Osteoblast (primary cell): ENCODE results near the gene PRRX1. TPM values are rescaled to one million over a fixed set of nuclear protein-coding genes. Genes with fewer than 3 reads are reported as not detected.
A peak's percentile ranks its signal among the peaks of the same experiment; 100 is the strongest.

Source experiments
- DNase-seq: peaks from one replicate; pipeline ENCODE4 v3.0.0; 2011; ENCODE audit warnings: low spot score, mixed read lengths; ENCODE audit not compliant: insufficient read length; ENCODE audit errors: missing footprints
- H2AFZ ChIP-seq: 2 replicates; pipeline ENCODE4 v1.6.0; 2011; ENCODE audit warnings: mild to moderate bottlenecking, low read length
- H3K27ac ChIP-seq: 2 replicates; pipeline ENCODE4 v1.5.1; 2011; ENCODE audit warnings: mild to moderate bottlenecking, low read depth, low read length, moderate library complexity
- H3K27me3 ChIP-seq: 2 replicates; pipeline ENCODE4 v1.6.0; 2012; ENCODE audit warnings: mild to moderate bottlenecking, control low read depth, inconsistent platforms, low read length, moderate library complexity; ENCODE audit not compliant: insufficient read depth
- H3K36me3 ChIP-seq: 2 replicates; pipeline ENCODE4 v1.5.1; 2011; ENCODE audit warnings: mild to moderate bottlenecking, low read length, control low read depth, moderate library complexity; ENCODE audit not compliant: insufficient read depth
- H3K4me1 ChIP-seq: 2 replicates; pipeline ENCODE4 v1.5.1; 2011; ENCODE audit warnings: mild to moderate bottlenecking, low read length, control low read depth, moderate library complexity; ENCODE audit not compliant: insufficient read depth
- H3K4me2 ChIP-seq: 2 replicates; pipeline ENCODE4 v1.6.0; 2011; ENCODE audit warnings: mild to moderate bottlenecking, low read length; ENCODE audit not compliant: insufficient read depth
- H3K4me3 ChIP-seq: fragments of 200-600 bp; sonication (generic); 3 replicates; pipeline ENCODE4 v1.5.1; 2012; ENCODE audit warnings: mild to moderate bottlenecking, low read length, inconsistent platforms; ENCODE audit not compliant: insufficient read depth
- H3K79me2 ChIP-seq: 2 replicates; pipeline ENCODE4 v1.6.0; 2012; ENCODE audit warnings: mild to moderate bottlenecking, low read length, control low read depth, inconsistent platforms; ENCODE audit not compliant: insufficient read depth
- H3K9me3 ChIP-seq: 2 replicates; pipeline ENCODE4 v1.5.1; 2011; ENCODE audit warnings: low read depth, low read length, control low read depth
- H4K20me1 ChIP-seq: 2 replicates; pipeline ENCODE4 v1.6.0; 2012; ENCODE audit warnings: mild to moderate bottlenecking, low read length, control low read depth; ENCODE audit not compliant: insufficient read depth
- CTCF ChIP-seq: IDR thresholded peaks from 2 replicates; pipeline ENCODE4 v1.5.1; 2011; ENCODE audit warnings: mild to moderate bottlenecking, low read depth, low read length, moderate library complexity; ENCODE audit errors: extremely low read depth
- total RNA-seq: library from RNA; depleted of rRNA; stranded (reverse); fragments of >200 nt; gene quantifications from 2 replicates; pipeline ENCODE4 v1.2.3, GENCODE V29; 2012

The PRRX1 gene
- total RNA-seq, 1 donor: 307 TPM

GRCh38 chr1:170686291-170686690, 22.4 kb downstream of the PRRX1 start:
- H3K4me2 ChIP-seq: peak overlapping the region; percentile 16

GRCh38 chr1:170687621-170688020, 23.7 kb downstream of the PRRX1 start:
- Histone ChIP-seq H3K27ac (peak overlapping the region; percentile 75), H3K79me2 (peaks cover 89% of the 10 kb centered on the region), H3K4me3 (no peak overlapping the region), H3K27me3 (no peaks in the 10 kb centered on the region), H3K36me3 (no peaks in the 10 kb centered on the region), H2AFZ (no peak overlapping the region), H4K20me1 (no peaks in the 10 kb centered on the region), H3K4me2 (peak overlapping the region; percentile 19), H3K4me1 (peaks cover 61% of the 10 kb centered on the region), H3K9me3 (no peaks in the 10 kb centered on the region)
- no peak for DNase-seq
- TF ChIP-seq CTCF: no peak

More at GRCh38 chr1:170686291-170686690, 22.4 kb downstream of the PRRX1 start:
- no peak for TF ChIP-seq CTCF
- Histone ChIP-seq H3K4me1 (peaks cover 62% of the 10 kb centered on the region), H3K27ac (peak overlapping the region; percentile 75), H3K4me3 (no peak overlapping the region), H3K79me2 (peaks cover 96% of the 10 kb centered on the region), H3K36me3 (no peaks in the 10 kb centered on the region), H3K27me3 (no peaks in the 10 kb centered on the region), H4K20me1 (no peaks in the 10 kb centered on the region), H3K9me3 (no peaks in the 10 kb centered on the region), H2AFZ (no peak overlapping the region)
- no peak for DNase-seq

GRCh38 chr1:170691258-170691657, 27.3 kb downstream of the PRRX1 start:
- Histone ChIP-seq H3K27me3 (no peaks in the 10 kb centered on the region), H3K36me3 (no peaks in the 10 kb centered on the region), H2AFZ (no peak overlapping the region), H3K27ac (peak overlapping the region; percentile 86), H3K9me3 (no peaks in the 10 kb centered on the region), H4K20me1 (no peaks in the 10 kb centered on the region), H3K4me2 (peak overlapping the region; percentile 10), H3K4me3 (no peak overlapping the region), H3K4me1 (peaks cover 80% of the 10 kb centered on the region), H3K79me2 (peaks cover 88% of the 10 kb centered on the region)
- DNase-seq: no peak
- no peak for TF ChIP-seq CTCF

GRCh38 chr1:170692866-170693575, 29.1 kb downstream of the PRRX1 start:
- peaks cover 79% of the 10 kb centered on the region for H3K4me1 ChIP-seq
- H3K27ac ChIP-seq: peak overlapping the region; percentile 86
- no peaks in the 10 kb centered on the region for H4K20me1 ChIP-seq
- H3K27me3 ChIP-seq: no peaks in the 10 kb centered on the region
- no peak for TF ChIP-seq CTCF
- H3K79me2 ChIP-seq: peaks cover 83% of the 10 kb centered on the region
- peak overlapping the region; percentile 2 for H3K4me3 ChIP-seq
- peak overlapping the region; percentile 70 for H3K4me2 ChIP-seq
- no peaks in the 10 kb centered on the region for H3K36me3 ChIP-seq
- H3K9me3 ChIP-seq: no peaks in the 10 kb centered on the region
- no peak for DNase-seq
- no peak overlapping the region for H2AFZ ChIP-seq
